ENCODE measurements around the gene ATP5PF.
"Not testable (repeated sequence)": the region's sequence is repeated elsewhere in the genome, so short reads cannot be mapped to it uniquely, and the experiment has no call there.

ATP5PF gene, protein sequence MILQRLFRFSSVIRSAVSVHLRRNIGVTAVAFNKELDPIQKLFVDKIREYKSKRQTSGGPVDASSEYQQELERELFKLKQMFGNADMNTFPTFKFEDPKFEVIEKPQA

DNA sequence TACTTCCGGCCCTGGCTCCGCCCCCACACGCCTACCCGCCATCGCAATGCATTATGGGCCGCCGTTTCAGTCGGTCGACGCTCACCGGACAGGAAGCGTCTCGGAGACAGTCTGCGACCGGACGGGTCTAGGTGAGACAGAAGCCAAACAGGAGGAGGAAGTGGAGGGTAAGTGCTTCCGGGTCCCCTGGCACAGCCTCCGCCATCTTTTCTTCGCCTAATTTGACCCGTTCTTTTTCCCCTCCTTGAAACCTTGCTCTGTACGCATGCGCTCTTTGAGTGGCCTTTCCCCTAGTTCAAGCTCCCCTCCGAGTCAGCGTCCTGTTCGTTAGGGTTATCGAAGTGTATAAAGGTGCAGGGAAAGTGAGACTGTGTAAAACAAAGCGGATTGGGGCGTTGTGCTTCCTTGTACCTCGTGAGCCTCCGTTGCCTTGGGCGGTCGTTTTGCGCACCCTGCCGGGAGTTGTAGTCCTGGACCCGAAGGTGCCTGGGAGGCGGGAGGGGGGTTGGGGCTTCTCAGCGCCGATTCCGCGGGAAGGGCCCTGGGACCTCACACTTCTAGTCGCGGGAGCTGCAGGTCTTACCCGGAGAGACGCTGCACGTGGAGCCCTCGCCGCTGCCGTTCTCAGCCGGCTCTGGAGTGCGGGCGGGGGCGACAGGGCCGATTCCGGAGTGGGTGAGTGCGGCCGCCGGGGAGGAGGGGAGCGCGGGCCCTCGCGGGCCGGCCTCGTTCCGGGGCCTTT, at the start of gene ATP5PF, which contains the start of gene GABPA:
Gene ATP5PF (minus strand): TSS at position 1 of the 742 bp plus-strand sequence. CDS start 5,110 bp downstream, outside the sequence.
Gene GABPA (plus strand): TSS at position 69 of the 742 bp plus-strand sequence. CDS start 6,627 bp downstream, outside the sequence.
- Histone ChIP-seq H3K27ac (ENCODE audit: low read depth, low read length) (peak within 1 kb of the TSS; percentile 96), H3K79me2 (ENCODE audit: control insufficient read depth, insufficient read depth, low read length, unreplicated experiment) (peaks cover 81% of the 10 kb centered on the region), H3K4me3 (ENCODE audit: low read depth, low read length) (peak within 1 kb of the TSS; percentile 88), H3K4me1 (ENCODE audit: control insufficient read depth, insufficient read depth, low read length, unreplicated experiment) (no peaks in the 10 kb centered on the region), H3K36me3 (ENCODE audit: insufficient read depth, low read length) (no peaks in the 10 kb centered on the region), H3K27me3 (ENCODE audit: insufficient read depth, low read length) (no peaks in the 10 kb centered on the region), H2AFZ (ENCODE audit: low read length, unreplicated experiment) (peak within 1 kb of the TSS; percentile 96)

GRCh38 chr21:25778126-25778875, 43.6 kb upstream of the ATP5PF start:
- H3K4me1 ChIP-seq (ENCODE audit: control insufficient read depth, insufficient read depth, low read length, unreplicated experiment); H3K27ac ChIP-seq (ENCODE audit: low read depth, low read length); H3K79me2 ChIP-seq (ENCODE audit: control insufficient read depth, insufficient read depth, low read length, unreplicated experiment); H3K4me3 ChIP-seq (ENCODE audit: low read depth, low read length); H3K36me3 ChIP-seq (ENCODE audit: insufficient read depth, low read length); H2AFZ ChIP-seq (ENCODE audit: low read length, unreplicated experiment): not testable (repeated sequence)
- peaks cover 12% of the 10 kb centered on the region; the same call in 1 of the 2 replicates for H3K27me3 ChIP-seq (ENCODE audit: insufficient read depth, low read length)

- H3K4me3 ChIP-seq (ENCODE audit: low read depth, low read length), result no peak overlapping the region
- no peak overlapping the region for H3K27ac ChIP-seq (ENCODE audit: low read depth, low read length)
- H2AFZ ChIP-seq (ENCODE audit: low read length, unreplicated experiment), result no peak overlapping the region
Observed at GRCh38 chr21:25776440-25776839, 41.7 kb upstream of the ATP5PF start.

GRCh38 chr21:25772686-25773085, 38.0 kb upstream of the ATP5PF start:
- H3K79me2 ChIP-seq (ENCODE audit: control insufficient read depth, insufficient read depth, low read length, unreplicated experiment), result no peaks in the 10 kb centered on the region
- H3K27me3 ChIP-seq (ENCODE audit: insufficient read depth, low read length), result no peaks in the 10 kb centered on the region
- no peaks in the 10 kb centered on the region for H3K4me1 ChIP-seq (ENCODE audit: control insufficient read depth, insufficient read depth, low read length, unreplicated experiment)
- no peak overlapping the region for H2AFZ ChIP-seq (ENCODE audit: low read length, unreplicated experiment)
- H3K4me3 ChIP-seq (ENCODE audit: low read depth, low read length), result no peak overlapping the region
- H3K36me3 ChIP-seq (ENCODE audit: insufficient read depth, low read length), result no peaks in the 10 kb centered on the region
- no peak overlapping the region for H3K27ac ChIP-seq (ENCODE audit: low read depth, low read length)

More at GRCh38 chr21:25776440-25776839, 41.7 kb upstream of the ATP5PF start:
- Histone ChIP-seq H3K36me3 (ENCODE audit: insufficient read depth, low read length) (no peaks in the 10 kb centered on the region), H3K4me1 (ENCODE audit: control insufficient read depth, insufficient read depth, low read length, unreplicated experiment) (no peaks in the 10 kb centered on the region), H3K79me2 (ENCODE audit: control insufficient read depth, insufficient read depth, low read length, unreplicated experiment) (no peaks in the 10 kb centered on the region), H3K27me3 (ENCODE audit: insufficient read depth, low read length) (no peaks in the 10 kb centered on the region)

GRCh38 chr21:25767921-25768320, 33.2 kb upstream of the ATP5PF start:
- H2AFZ ChIP-seq (ENCODE audit: low read length, unreplicated experiment), result no peak overlapping the region
- no peaks in the 10 kb centered on the region for H3K79me2 ChIP-seq (ENCODE audit: control insufficient read depth, insufficient read depth, low read length, unreplicated experiment)
- H3K4me3 ChIP-seq (ENCODE audit: low read depth, low read length), result no peak overlapping the region
- H3K36me3 ChIP-seq (ENCODE audit: insufficient read depth, low read length), result peaks cover 23% of the 10 kb centered on the region
- H3K27ac ChIP-seq (ENCODE audit: low read depth, low read length), result no peak overlapping the region
- H3K4me1 ChIP-seq (ENCODE audit: control insufficient read depth, insufficient read depth, low read length, unreplicated experiment), result no peaks in the 10 kb centered on the region
- H3K27me3 ChIP-seq (ENCODE audit: insufficient read depth, low read length), result no peaks in the 10 kb centered on the region

DNA sequence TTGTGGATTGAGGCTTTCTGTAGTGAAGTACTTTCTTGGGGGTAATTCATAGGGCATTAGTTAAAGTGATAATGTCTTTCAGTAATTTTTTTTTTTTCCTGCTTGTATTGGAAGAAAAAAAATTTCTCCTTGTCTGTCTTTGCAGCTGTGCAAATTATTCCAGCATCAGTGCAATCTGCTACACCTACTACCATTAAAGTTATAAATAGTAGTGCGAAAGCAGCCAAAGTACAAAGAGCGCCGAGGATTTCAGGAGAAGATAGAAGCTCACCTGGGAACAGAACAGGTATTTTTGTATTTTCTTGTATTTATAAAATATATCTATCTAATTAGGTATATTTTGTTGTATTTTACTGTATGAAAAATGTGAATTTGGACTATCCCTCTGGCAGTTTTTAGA, 29.4 kb upstream of the ATP5PF start:
- Histone ChIP-seq H2AFZ (ENCODE audit: low read length, unreplicated experiment) (no peak overlapping the region), H3K27ac (ENCODE audit: low read depth, low read length) (no peak overlapping the region), H3K27me3 (ENCODE audit: insufficient read depth, low read length) (no peaks in the 10 kb centered on the region), H3K36me3 (ENCODE audit: insufficient read depth, low read length) (peaks cover 32% of the 10 kb centered on the region), H3K79me2 (ENCODE audit: control insufficient read depth, insufficient read depth, low read length, unreplicated experiment) (no peaks in the 10 kb centered on the region), H3K4me1 (ENCODE audit: control insufficient read depth, insufficient read depth, low read length, unreplicated experiment) (peaks cover 4% of the 10 kb centered on the region), H3K4me3 (ENCODE audit: low read depth, low read length) (no peak overlapping the region)

- Histone ChIP-seq H2AFZ (ENCODE audit: low read length, unreplicated experiment) (no peak overlapping the region), H3K4me3 (ENCODE audit: low read depth, low read length) (no peak overlapping the region), H3K36me3 (ENCODE audit: insufficient read depth, low read length) (peaks cover 33% of the 10 kb centered on the region), H3K27ac (ENCODE audit: low read depth, low read length) (no peak overlapping the region), H3K4me1 (ENCODE audit: control insufficient read depth, insufficient read depth, low read length, unreplicated experiment) (peaks cover 4% of the 10 kb centered on the region), H3K27me3 (ENCODE audit: insufficient read depth, low read length) (no peaks in the 10 kb centered on the region), H3K79me2 (ENCODE audit: control insufficient read depth, insufficient read depth, low read length, unreplicated experiment) (no peaks in the 10 kb centered on the region)
Observed at GRCh38 chr21:25760677-25761076, 26.0 kb upstream of the ATP5PF start.

GRCh38 chr21:25760061-25760460, 25.4 kb upstream of the ATP5PF start:
- Histone ChIP-seq H3K4me1 (ENCODE audit: control insufficient read depth, insufficient read depth, low read length, unreplicated experiment) (peaks cover 4% of the 10 kb centered on the region), H3K79me2 (ENCODE audit: control insufficient read depth, insufficient read depth, low read length, unreplicated experiment) (no peaks in the 10 kb centered on the region), H3K4me3 (ENCODE audit: low read depth, low read length) (no peak overlapping the region), H3K27ac (ENCODE audit: low read depth, low read length) (no peak overlapping the region), H3K27me3 (ENCODE audit: insufficient read depth, low read length) (no peaks in the 10 kb centered on the region), H2AFZ (ENCODE audit: low read length, unreplicated experiment) (no peak overlapping the region), H3K36me3 (ENCODE audit: insufficient read depth, low read length) (peaks cover 28% of the 10 kb centered on the region)

DNA sequence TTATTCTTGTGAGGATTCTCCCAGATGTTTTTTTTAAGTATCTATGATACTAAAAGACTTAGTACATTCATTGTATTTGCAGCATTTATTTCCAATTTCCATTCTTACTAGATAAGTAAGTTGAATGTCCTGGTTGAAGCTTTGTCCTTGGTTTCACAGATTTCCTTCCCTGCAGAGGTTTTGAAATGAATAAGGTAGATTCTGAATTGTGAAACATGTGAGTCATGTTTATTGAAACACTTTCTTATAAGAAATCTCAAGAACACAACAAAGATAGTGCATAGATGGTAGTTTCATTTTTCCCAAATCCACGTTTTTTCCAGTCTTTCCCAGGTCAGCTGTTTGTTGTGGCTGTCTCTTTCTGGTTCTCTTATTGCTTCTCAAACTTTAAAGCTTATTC, 24.9 kb upstream of the ATP5PF start:
- H2AFZ ChIP-seq (ENCODE audit: low read length, unreplicated experiment), result no peak overlapping the region
- peaks cover 4% of the 10 kb centered on the region for H3K4me1 ChIP-seq (ENCODE audit: control insufficient read depth, insufficient read depth, low read length, unreplicated experiment)
- H3K27ac ChIP-seq (ENCODE audit: low read depth, low read length), result no peak overlapping the region
- H3K36me3 ChIP-seq (ENCODE audit: insufficient read depth, low read length), result peaks cover 26% of the 10 kb centered on the region
- no peaks in the 10 kb centered on the region for H3K79me2 ChIP-seq (ENCODE audit: control insufficient read depth, insufficient read depth, low read length, unreplicated experiment)
- no peak overlapping the region for H3K4me3 ChIP-seq (ENCODE audit: low read depth, low read length)
- no peaks in the 10 kb centered on the region for H3K27me3 ChIP-seq (ENCODE audit: insufficient read depth, low read length)

DNA sequence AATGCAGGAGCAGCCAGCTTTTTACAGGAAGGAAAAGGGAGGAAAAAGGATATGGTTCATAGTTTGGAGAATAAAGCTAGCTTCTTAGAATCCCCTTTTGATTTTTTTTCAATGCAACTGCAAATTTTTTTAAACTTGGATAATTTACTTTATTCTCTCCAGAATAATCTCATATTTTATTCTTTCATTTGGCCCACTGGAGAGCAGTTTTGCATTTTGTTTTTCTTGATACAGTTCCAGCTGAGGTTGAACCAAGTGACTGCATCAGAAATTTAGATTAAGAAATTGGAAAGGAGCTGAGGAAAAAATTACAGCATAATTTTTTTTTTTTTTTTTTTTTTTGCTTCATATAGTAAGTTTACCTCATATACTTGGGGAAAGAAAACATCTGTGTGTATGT, 22.8 kb upstream of the ATP5PF start:
- peaks cover 18% of the 10 kb centered on the region for H3K36me3 ChIP-seq (ENCODE audit: insufficient read depth, low read length)
- peaks cover 4% of the 10 kb centered on the region for H3K4me1 ChIP-seq (ENCODE audit: control insufficient read depth, insufficient read depth, low read length, unreplicated experiment)
- no peaks in the 10 kb centered on the region for H3K27me3 ChIP-seq (ENCODE audit: insufficient read depth, low read length)
- no peaks in the 10 kb centered on the region for H3K79me2 ChIP-seq (ENCODE audit: control insufficient read depth, insufficient read depth, low read length, unreplicated experiment)
- no peak overlapping the region for H2AFZ ChIP-seq (ENCODE audit: low read length, unreplicated experiment)
- no peak overlapping the region for H3K27ac ChIP-seq (ENCODE audit: low read depth, low read length)
- no peak overlapping the region for H3K4me3 ChIP-seq (ENCODE audit: low read depth, low read length)
